ENCODE measurements around the gene TPRG1.
A peak's percentile ranks its signal among the peaks of the same experiment; 100 is the strongest.

TPRG1 gene

GRCh38 chr3:189235214-189235613 is 63.4 kb downstream of the TPRG1 start:
- H3K4me1 Mint-ChIP-seq: peaks cover 24% of the 10 kb centered on the region
- H3K9me3 Mint-ChIP-seq: peaks cover 3% of the 10 kb centered on the region
- H3K4me3 Mint-ChIP-seq: no peak overlapping the region
- no peak overlapping the region for H3K27ac Mint-ChIP-seq
- no peaks in the 10 kb centered on the region for H3K36me3 Mint-ChIP-seq
- H3K27me3 Mint-ChIP-seq: peaks cover 27% of the 10 kb centered on the region
- no peak for ATAC-seq

- peaks cover 27% of the 10 kb centered on the region for H3K27me3 Mint-ChIP-seq
- peak; percentile 93 for ATAC-seq
- H3K27ac Mint-ChIP-seq: no peak overlapping the region
- H3K9me3 Mint-ChIP-seq: peaks cover 3% of the 10 kb centered on the region
- H3K4me3 Mint-ChIP-seq: no peak overlapping the region
- H3K36me3 Mint-ChIP-seq: no peaks in the 10 kb centered on the region
- peaks cover 24% of the 10 kb centered on the region for H3K4me1 Mint-ChIP-seq
These were observed 64.6 kb downstream of the TPRG1 start for GRCh38 chr3:189236352-189236751.

GRCh38 chr3:189237526-189237925 is 65.8 kb downstream of the TPRG1 start:
- ATAC-seq: no peak
- no peak overlapping the region for H3K4me3 Mint-ChIP-seq
- no peak overlapping the region for H3K27ac Mint-ChIP-seq
- H3K4me1 Mint-ChIP-seq: peaks cover 24% of the 10 kb centered on the region
- peaks cover 22% of the 10 kb centered on the region for H3K27me3 Mint-ChIP-seq
- H3K9me3 Mint-ChIP-seq: peaks cover 3% of the 10 kb centered on the region
- no peaks in the 10 kb centered on the region for H3K36me3 Mint-ChIP-seq

- H3K27me3 Mint-ChIP-seq: peaks cover 18% of the 10 kb centered on the region
- H3K9me3 Mint-ChIP-seq: peaks cover 6% of the 10 kb centered on the region
These were observed 66.3 kb downstream of the TPRG1 start for GRCh38 chr3:189238071-189238470.

GRCh38 chr3:189239616-189240015 is 67.8 kb downstream of the TPRG1 start:
- H3K36me3 Mint-ChIP-seq: no peaks in the 10 kb centered on the region
- H3K4me1 Mint-ChIP-seq: peaks cover 24% of the 10 kb centered on the region
- no peak overlapping the region for H3K4me3 Mint-ChIP-seq
- peaks cover 15% of the 10 kb centered on the region for H3K27me3 Mint-ChIP-seq
- ATAC-seq: no peak
- peaks cover 12% of the 10 kb centered on the region for H3K9me3 Mint-ChIP-seq
- no peak overlapping the region for H3K27ac Mint-ChIP-seq

More at GRCh38 chr3:189238071-189238470, 66.3 kb downstream of the TPRG1 start:
- no peak for ATAC-seq
- no peaks in the 10 kb centered on the region for H3K36me3 Mint-ChIP-seq
- H3K4me3 Mint-ChIP-seq: no peak overlapping the region
- H3K4me1 Mint-ChIP-seq: peaks cover 24% of the 10 kb centered on the region
- no peak overlapping the region for H3K27ac Mint-ChIP-seq

GRCh38 chr3:189249987-189250386 is 78.2 kb downstream of the TPRG1 start:
- Mint-ChIP-seq H3K4me1 (no peaks in the 10 kb centered on the region), H3K27ac (no peak overlapping the region), H3K27me3 (peaks cover 31% of the 10 kb centered on the region), H3K9me3 (peaks cover 6% of the 10 kb centered on the region), H3K4me3 (no peak overlapping the region), H3K36me3 (no peaks in the 10 kb centered on the region)
- no peak for ATAC-seq

GRCh38 chr3:189258261-189258660 is 86.5 kb downstream of the TPRG1 start:
- no peak overlapping the region for H3K27ac Mint-ChIP-seq
- no peak for ATAC-seq
- no peaks in the 10 kb centered on the region for H3K36me3 Mint-ChIP-seq

GRCh38 chr3:189260556-189261493 is 89.1 kb downstream of the TPRG1 start:
- Mint-ChIP-seq H3K36me3 (no peaks in the 10 kb centered on the region), H3K27ac (no peak overlapping the region), H3K9me3 (no peaks in the 10 kb centered on the region), H3K4me1 (no peaks in the 10 kb centered on the region), H3K4me3 (no peak overlapping the region), H3K27me3 (peaks cover 12% of the 10 kb centered on the region)
- ATAC-seq: no peak

More at GRCh38 chr3:189258261-189258660, 86.5 kb downstream of the TPRG1 start:
- Mint-ChIP-seq H3K27me3 (peaks cover 38% of the 10 kb centered on the region), H3K9me3 (peaks cover 6% of the 10 kb centered on the region), H3K4me3 (no peak overlapping the region), H3K4me1 (no peaks in the 10 kb centered on the region)

- H3K27me3 Mint-ChIP-seq: peaks cover 4% of the 10 kb centered on the region
- H3K4me3 Mint-ChIP-seq: no peak overlapping the region
- no peak overlapping the region for H3K27ac Mint-ChIP-seq
- no peaks in the 10 kb centered on the region for H3K9me3 Mint-ChIP-seq
- peak; percentile 62 for ATAC-seq
- H3K36me3 Mint-ChIP-seq: no peaks in the 10 kb centered on the region
- no peaks in the 10 kb centered on the region for H3K4me1 Mint-ChIP-seq
These were observed 91.0 kb downstream of the TPRG1 start for GRCh38 chr3:189262746-189263145.

GRCh38 chr3:189267981-189268613 is 96.3 kb downstream of the TPRG1 start:
- Mint-ChIP-seq H3K27ac (no peak overlapping the region), H3K9me3 (no peaks in the 10 kb centered on the region), H3K36me3 (no peaks in the 10 kb centered on the region), H3K4me3 (no peak overlapping the region), H3K27me3 (no peaks in the 10 kb centered on the region), H3K4me1 (no peaks in the 10 kb centered on the region)
- ATAC-seq: no peak

GRCh38 chr3:189269365-189269764 is 97.6 kb downstream of the TPRG1 start:
- no peak overlapping the region for H3K4me3 Mint-ChIP-seq

GRCh38 chr3:189270248-189270832 is 98.6 kb downstream of the TPRG1 start:
- Mint-ChIP-seq H3K36me3 (no peaks in the 10 kb centered on the region), H3K4me3 (no peak overlapping the region), H3K27ac (no peak overlapping the region), H3K9me3 (no peaks in the 10 kb centered on the region), H3K4me1 (no peaks in the 10 kb centered on the region), H3K27me3 (no peaks in the 10 kb centered on the region)
- peak; percentile 61 for ATAC-seq

More at GRCh38 chr3:189269365-189269764, 97.6 kb downstream of the TPRG1 start:
- no peak for ATAC-seq
- no peaks in the 10 kb centered on the region for H3K9me3 Mint-ChIP-seq
- no peak overlapping the region for H3K27ac Mint-ChIP-seq
- no peaks in the 10 kb centered on the region for H3K27me3 Mint-ChIP-seq
- no peaks in the 10 kb centered on the region for H3K36me3 Mint-ChIP-seq
- no peaks in the 10 kb centered on the region for H3K4me1 Mint-ChIP-seq

GRCh38 chr3:189272500-189273119 is 100.8 kb downstream of the TPRG1 start:
- Mint-ChIP-seq H3K36me3 (peaks cover 6% of the 10 kb centered on the region), H3K9me3 (peaks cover 4% of the 10 kb centered on the region), H3K27ac (no peak overlapping the region), H3K4me1 (peaks cover 13% of the 10 kb centered on the region), H3K27me3 (peaks cover 9% of the 10 kb centered on the region), H3K4me3 (no peak overlapping the region)
- ATAC-seq: no peak

- H3K27ac Mint-ChIP-seq: no peak overlapping the region
- no peak for ATAC-seq
- H3K27me3 Mint-ChIP-seq: peaks cover 9% of the 10 kb centered on the region
- H3K4me3 Mint-ChIP-seq: no peak overlapping the region
- peaks cover 6% of the 10 kb centered on the region for H3K36me3 Mint-ChIP-seq
- peaks cover 13% of the 10 kb centered on the region for H3K4me1 Mint-ChIP-seq
- peaks cover 4% of the 10 kb centered on the region for H3K9me3 Mint-ChIP-seq
These were observed 102.0 kb downstream of the TPRG1 start for GRCh38 chr3:189273736-189274135.

GRCh38 chr3:189275182-189275581 is 103.4 kb downstream of the TPRG1 start:
- ATAC-seq: no peak
- peaks cover 4% of the 10 kb centered on the region for H3K9me3 Mint-ChIP-seq
- no peak overlapping the region for H3K27ac Mint-ChIP-seq
- H3K4me1 Mint-ChIP-seq: peaks cover 13% of the 10 kb centered on the region
- H3K4me3 Mint-ChIP-seq: no peak overlapping the region
- peaks cover 6% of the 10 kb centered on the region for H3K36me3 Mint-ChIP-seq
- H3K27me3 Mint-ChIP-seq: peaks cover 9% of the 10 kb centered on the region

Measured in stimulated activated memory B cell treated with anti-CD40 and anti-IgM and Interleukin-4, amounts not matched to agents 10 μg/mL and 1 μg/mL and 100 μg/mL, for 72 hours (primary cell).